Vagina (tissue), 2 donors: Measurements from ENCODE around the gene DSCAML1. TPM values are rescaled to one million over a fixed set of nuclear protein-coding genes. Genes with fewer than 3 reads are reported as not detected.

ENCODE experiments used
- DNase-seq, 2 donors: peaks; one replicate each; pipeline ENCODE4 v3.0.0-alpha.2; 2017; ENCODE audit errors: extremely low spot score in 2 of 2
- H3K27ac ChIP-seq: fragments of 200-600 bp; sonication (generic); one replicate; pipeline ENCODE4 v1.5.1; 2019
- H3K27me3 ChIP-seq: fragments of 200-600 bp; sonication (generic); one replicate; pipeline ENCODE4 v1.5.1; 2019
- H3K36me3 ChIP-seq, 2 donors: fragments of 200-600 bp; sonication (generic); one replicate each; pipeline ENCODE4 v1.5.1; 2017 to 2019
- H3K4me1 ChIP-seq: fragments of 200-600 bp; sonication (generic); one replicate; pipeline ENCODE4 v1.5.1; 2019
- H3K4me3 ChIP-seq, 2 donors: fragments of 200-600 bp; sonication (generic); 1 replicate in 1 of 2; 2 replicates in 1 of 2; pipeline ENCODE4 v1.5.1; 2016 to 2019
- H3K9me3 ChIP-seq: fragments of 200-600 bp; sonication (generic); one replicate; pipeline ENCODE4 v1.5.1; 2019
- CTCF ChIP-seq, 3 experiments: fragments of 450-650 bp in 2 of 3; fragments of 200-600 bp in 1 of 3; sonication (generic) in 1 of 3; IDR thresholded peaks; one replicate each; pipeline ENCODE4 v1.5.1; 2017 to 2019; ENCODE audit warnings: antibody characterized with exemption in 3 of 3, mild to moderate bottlenecking in 2 of 3, moderate library complexity in 2 of 3
- POLR2A ChIP-seq, 2 donors: fragments of 450-650 bp; IDR thresholded peaks; one replicate each; pipeline ENCODE4 v1.6.1; 2017; ENCODE audit warnings: antibody characterized with exemption in 2 of 2, mild to moderate bottlenecking in 2 of 2, moderate library complexity in 2 of 2
- POLR2AphosphoS5 ChIP-seq, 2 donors: sonication (generic); formaldehyde crosslinking; IDR thresholded peaks; one replicate each; pipeline ENCODE4 v1.9.0; 2017; ENCODE audit warnings: antibody characterized with exemption in 2 of 2, mild to moderate bottlenecking in 2 of 2, low read depth in 1 of 2; ENCODE audit not compliant: insufficient read depth in 1 of 2
- intact Hi-C: fragments of 100-400 bp; cut with DNase I; formaldehyde crosslinking; loops from one replicate; pipeline ENCODE4 v1.15.1; 2023
- total RNA-seq: library from RNA; depleted of rRNA; stranded (reverse); fragments of >200 nt; gene quantifications from one replicate; pipeline ENCODE4 v1.2.3, GENCODE V29; 2016

Gene DSCAML1
- total RNA-seq, 1 donor from 2014 or later = 0.25 TPM

DNA sequence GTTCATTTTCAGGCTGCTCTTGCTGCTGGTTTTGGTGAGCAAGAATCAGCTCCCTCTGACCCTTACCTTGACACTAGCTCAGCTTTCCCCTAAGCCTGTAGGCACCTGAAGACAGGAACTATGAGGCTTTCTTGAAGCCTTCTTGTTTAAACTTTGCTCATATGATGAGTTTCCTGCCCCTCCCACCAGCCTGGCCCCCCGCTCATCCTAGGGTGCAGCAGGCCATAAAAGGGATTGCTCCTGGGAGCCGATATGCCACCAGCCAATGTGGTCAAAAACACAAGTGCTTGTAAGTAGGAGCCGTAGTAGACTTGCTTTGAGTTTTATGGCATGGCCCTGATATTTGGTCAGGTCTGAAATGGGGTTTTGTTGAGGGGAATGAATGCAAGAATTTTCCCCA is 164.7 kb downstream of the DSCAML1 start:
- intact Hi-C loops = no loop called here
- Histone ChIP-seq H3K36me3 (no peaks in the 10 kb centered on the region), H3K27ac (no peak overlapping the region), H3K4me3 (no peak overlapping the region), H3K9me3 (no peaks in the 10 kb centered on the region), H3K27me3 (no peaks in the 10 kb centered on the region), H3K4me1 (peaks cover 4% of the 10 kb centered on the region)
- no peak for DNase-seq
- no peak for TF ChIP-seq POLR2A (IDR thresholded peaks at IDR 0.05)
- no peak for TF ChIP-seq CTCF (IDR thresholded peaks at IDR 0.05)
- TF ChIP-seq POLR2AphosphoS5 (IDR thresholded peaks at IDR 0.05; ENCODE audit: insufficient read depth in 1 of 2, low read depth in 1 of 2) = no peak

DNA sequence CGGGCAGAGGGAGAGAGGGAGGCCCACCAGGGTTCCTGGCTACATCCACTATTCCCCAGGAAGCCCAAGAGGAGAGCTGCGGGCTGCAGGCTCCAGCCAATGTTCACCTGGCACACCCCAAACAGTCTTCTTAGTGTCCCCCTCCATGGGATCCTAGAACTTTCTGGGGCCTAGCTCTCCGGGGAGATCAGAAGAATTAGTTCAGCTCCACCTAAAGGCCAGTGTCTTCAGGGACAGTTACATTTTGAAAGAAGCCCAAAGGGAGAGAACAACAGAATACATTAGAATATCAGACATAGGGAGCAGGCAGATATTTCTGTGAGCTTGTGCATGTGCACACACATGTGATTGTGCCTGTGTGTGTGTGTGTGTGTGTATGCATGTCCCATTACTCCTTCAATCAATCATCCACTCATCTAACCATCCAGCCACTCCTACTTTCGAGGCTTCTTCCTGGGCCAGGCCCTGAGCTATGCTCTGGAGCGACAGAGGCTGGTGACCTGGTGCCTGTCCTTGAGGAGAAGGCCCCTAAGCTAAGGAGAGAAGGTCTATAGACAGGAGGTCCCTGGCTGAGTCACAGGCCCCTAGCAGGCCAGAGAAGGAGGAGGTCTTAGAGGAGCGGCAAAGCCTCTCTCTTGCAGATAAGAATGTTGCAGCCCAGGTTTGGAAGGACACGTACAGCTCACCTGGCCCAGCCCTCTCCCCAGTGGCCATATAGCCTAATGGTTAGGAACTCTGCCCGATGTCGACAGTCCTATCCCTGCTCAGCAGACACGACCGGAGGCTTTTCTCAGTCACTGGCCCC is 165.5 kb downstream of the DSCAML1 start:
- intact Hi-C loops = no loop called here
- TF ChIP-seq POLR2AphosphoS5 (IDR thresholded peaks at IDR 0.05; ENCODE audit: insufficient read depth in 1 of 2, low read depth in 1 of 2) (no peak), POLR2A (IDR thresholded peaks at IDR 0.05) (no peak), CTCF (IDR thresholded peaks at IDR 0.05) (no peak)
- Histone ChIP-seq H3K9me3 (no peaks in the 10 kb centered on the region), H3K36me3 (no peaks in the 10 kb centered on the region), H3K27ac (no peak overlapping the region), H3K4me3 (no peak overlapping the region), H3K4me1 (peaks cover 4% of the 10 kb centered on the region), H3K27me3 (no peaks in the 10 kb centered on the region)
- DNase-seq = no peak

DNA sequence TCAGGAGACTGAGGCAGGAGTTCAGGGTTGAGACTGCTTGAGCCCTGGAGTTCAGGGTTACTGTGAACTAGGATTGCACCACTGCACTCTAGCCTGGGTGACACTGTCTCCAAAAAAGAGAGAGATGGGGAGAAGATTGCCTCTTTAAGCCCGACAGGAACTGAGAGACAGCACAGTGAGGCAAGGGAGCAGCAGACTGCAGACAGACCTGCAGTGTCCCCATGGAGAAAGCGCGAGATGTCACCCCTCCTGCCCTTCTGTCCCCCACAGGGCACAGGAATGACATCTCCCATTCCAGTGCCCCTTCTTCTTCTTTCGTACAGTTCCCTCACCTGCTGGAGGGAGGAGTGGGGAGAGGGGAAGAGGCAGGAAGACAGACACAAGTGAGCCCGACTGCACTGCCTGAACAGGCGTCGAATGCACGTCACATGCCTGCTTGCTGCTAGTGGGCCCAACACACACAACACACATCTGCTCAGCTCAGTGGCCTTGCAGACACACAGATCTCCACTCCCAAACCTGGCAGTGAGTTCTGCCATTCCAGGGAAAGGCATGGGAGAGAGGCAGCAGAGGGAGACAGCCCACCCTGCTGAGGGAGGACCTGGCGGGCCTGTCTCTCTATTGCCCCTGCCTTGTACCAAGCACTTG is 167.0 kb downstream of the DSCAML1 start:
- H3K4me1 ChIP-seq = no peaks in the 10 kb centered on the region
- no peaks in the 10 kb centered on the region for H3K27me3 ChIP-seq
- H3K9me3 ChIP-seq = no peaks in the 10 kb centered on the region
- no peaks in the 10 kb centered on the region for H3K36me3 ChIP-seq
- intact Hi-C loops = no loop called here
- DNase-seq = no peak
- H3K27ac ChIP-seq = no peak overlapping the region
- TF ChIP-seq POLR2A (IDR thresholded peaks at IDR 0.05) = no peak
- no peak for TF ChIP-seq POLR2AphosphoS5 (IDR thresholded peaks at IDR 0.05; ENCODE audit: insufficient read depth in 1 of 2, low read depth in 1 of 2)
- no peak for TF ChIP-seq CTCF (IDR thresholded peaks at IDR 0.05)
- no peak overlapping the region for H3K4me3 ChIP-seq

- Histone ChIP-seq H3K27ac (no peak overlapping the region), H3K27me3 (no peaks in the 10 kb centered on the region), H3K4me1 (no peaks in the 10 kb centered on the region), H3K9me3 (no peaks in the 10 kb centered on the region), H3K36me3 (no peaks in the 10 kb centered on the region), H3K4me3 (no peak overlapping the region)
- intact Hi-C loops = no loop called here
- no peak for DNase-seq
- no peak for TF ChIP-seq CTCF (IDR thresholded peaks at IDR 0.05)
- no peak for TF ChIP-seq POLR2A (IDR thresholded peaks at IDR 0.05)
- TF ChIP-seq POLR2AphosphoS5 (IDR thresholded peaks at IDR 0.05; ENCODE audit: insufficient read depth in 1 of 2, low read depth in 1 of 2) = no peak
These were observed 167.9 kb downstream of the DSCAML1 start for GRCh38 chr11:117629146-117629545.

GRCh38 chr11:117627259-117627658 is 169.8 kb downstream of the DSCAML1 start:
- intact Hi-C loops = no loop called here
- no peaks in the 10 kb centered on the region for H3K36me3 ChIP-seq
- H3K9me3 ChIP-seq = no peaks in the 10 kb centered on the region
- no peaks in the 10 kb centered on the region for H3K27me3 ChIP-seq
- H3K4me1 ChIP-seq = no peaks in the 10 kb centered on the region
- DNase-seq = no peak
- H3K4me3 ChIP-seq = no peak overlapping the region
- TF ChIP-seq CTCF (IDR thresholded peaks at IDR 0.05) (no peak), POLR2AphosphoS5 (IDR thresholded peaks at IDR 0.05; ENCODE audit: insufficient read depth in 1 of 2, low read depth in 1 of 2) (no peak), POLR2A (IDR thresholded peaks at IDR 0.05) (no peak)
- no peak overlapping the region for H3K27ac ChIP-seq
